Activated B cell treated with CpG ODN at 0.5 μM for 24 hours (primary cell): Measurements from ENCODE around the gene CEP19. TPM values are rescaled to one million over a fixed set of nuclear protein-coding genes. Genes with fewer than 3 reads are reported as not detected.
"Not testable (repeated sequence)": the region's sequence is repeated elsewhere in the genome, so short reads cannot be mapped to it uniquely, and the experiment has no call there.

ENCODE experiments used
- ATAC-seq: fragments of 200-7000 bp; cut with Tn5 transposase; one replicate; pipeline ENCODE4 v1.10.0; 2021; ENCODE audit warnings: low read depth, mild to moderate bottlenecking, moderate library complexity
- CTCF ChIA-PET: fragments of 350-600 bp; sonication (Branson Sonifier 250); formaldehyde crosslinking; loops from one replicate; lab custom pipeline; 2021; ENCODE audit warnings: antibody characterized with exemption; lab: Charles Lee
- POLR2A ChIA-PET: fragments of 350-600 bp; sonication (Branson Sonifier 250); formaldehyde crosslinking; loops from one replicate; lab custom pipeline; 2021; ENCODE audit warnings: antibody characterized with exemption; lab: Charles Lee
- DNase-seq: peaks from one replicate; pipeline ENCODE4 v3.0.0; 2022
- H3K27ac Mint-ChIP-seq: one replicate; pipeline ENCODE4 v1.8.0; 2020; ENCODE audit warnings: mixed read lengths
- H3K27me3 Mint-ChIP-seq: one replicate; pipeline ENCODE4 v1.8.0; 2021; ENCODE audit warnings: mixed read lengths
- H3K36me3 Mint-ChIP-seq: one replicate; pipeline ENCODE4 v1.8.0; 2021; ENCODE audit warnings: low read depth, mixed read lengths
- H3K4me1 Mint-ChIP-seq: one replicate; pipeline ENCODE4 v1.8.0; 2021; ENCODE audit warnings: mixed read lengths
- H3K4me3 Mint-ChIP-seq: one replicate; pipeline ENCODE4 v1.8.0; 2020; ENCODE audit warnings: mild to moderate bottlenecking, mixed read lengths
- H3K9me3 Mint-ChIP-seq: one replicate; pipeline ENCODE4 v1.8.0; 2020; ENCODE audit warnings: mixed read lengths
- CTCF ChIP-seq: fragments of 200-600 bp; IDR thresholded peaks from one replicate; pipeline ENCODE4 v1.8.0; 2022; ENCODE audit warnings: antibody characterized with exemption, mild to moderate bottlenecking
- intact Hi-C: fragments of 100-400 bp; cut with micrococcal nuclease; formaldehyde crosslinking; loops from one replicate; pipeline ENCODE4 v1.15.1; 2024
- total RNA-seq: library from RNA; stranded (reverse); gene quantifications from 2 replicates; pipeline ENCODE4 v1.2.3, GENCODE V29; 2022

CEP19 gene
- total RNA-seq, 1 donor from 2014 or later: 4.1 TPM

- Mint-ChIP-seq H3K27ac (no peak overlapping the region), H3K36me3 (peaks cover 34% of the 10 kb centered on the region), H3K4me1 (no peaks in the 10 kb centered on the region), H3K27me3 (no peaks in the 10 kb centered on the region), H3K4me3 (no peak overlapping the region), H3K9me3 (no peaks in the 10 kb centered on the region)
- TF ChIP-seq CTCF: no peak
- intact Hi-C loops: no loop called here
- ChIA-PET CTCF (interaction anchor here (0.8 kb wide), 1 partner anchor 15 kb away, joined by 3 read pairs; the partner anchor contains the start of genes CEP19 and PIGX), POLR2A (interaction anchor here (1.4 kb wide), 1 partner anchor 13 kb away, joined by 5 read pairs; the partner anchor contains the start of gene PAK2)
- ATAC-seq (no peak), DNase-seq (no peak)
Observed at GRCh38 chr3:196726788-196727675, 15.0 kb upstream of the CEP19 start.

DNA sequence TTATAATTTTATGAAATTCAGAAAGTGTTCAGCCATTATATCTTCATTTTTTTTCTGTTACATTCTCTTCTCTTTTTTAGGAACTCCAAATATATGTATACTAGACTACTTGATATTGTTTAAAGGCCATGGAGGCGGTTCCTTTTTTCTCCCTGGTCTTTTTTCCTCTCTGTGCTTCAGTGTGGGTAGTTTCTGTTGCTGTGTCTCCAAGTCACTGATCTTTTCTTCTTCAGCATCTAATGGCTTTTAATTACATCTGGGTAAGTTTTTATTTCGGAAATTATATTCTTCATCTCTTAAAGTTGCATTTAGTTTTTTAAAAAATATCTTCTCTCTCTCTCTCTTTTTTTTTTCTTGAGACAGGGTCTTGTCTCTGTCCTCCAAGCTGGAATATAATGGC lies 9.0 kb upstream of the CEP19 start:
- ATAC-seq: no peak
- no peaks in the 10 kb centered on the region for H3K9me3 Mint-ChIP-seq
- intact Hi-C loops: no loop called here
- peaks cover 36% of the 10 kb centered on the region for H3K36me3 Mint-ChIP-seq
- H3K4me1 Mint-ChIP-seq: peaks cover 3% of the 10 kb centered on the region
- H3K4me3 Mint-ChIP-seq: no peak overlapping the region
- CTCF ChIA-PET: no interaction called here
- no peak for DNase-seq
- no peak overlapping the region for H3K27ac Mint-ChIP-seq
- POLR2A ChIA-PET: no interaction called here
- H3K27me3 Mint-ChIP-seq: no peaks in the 10 kb centered on the region
- no peak for TF ChIP-seq CTCF

DNA sequence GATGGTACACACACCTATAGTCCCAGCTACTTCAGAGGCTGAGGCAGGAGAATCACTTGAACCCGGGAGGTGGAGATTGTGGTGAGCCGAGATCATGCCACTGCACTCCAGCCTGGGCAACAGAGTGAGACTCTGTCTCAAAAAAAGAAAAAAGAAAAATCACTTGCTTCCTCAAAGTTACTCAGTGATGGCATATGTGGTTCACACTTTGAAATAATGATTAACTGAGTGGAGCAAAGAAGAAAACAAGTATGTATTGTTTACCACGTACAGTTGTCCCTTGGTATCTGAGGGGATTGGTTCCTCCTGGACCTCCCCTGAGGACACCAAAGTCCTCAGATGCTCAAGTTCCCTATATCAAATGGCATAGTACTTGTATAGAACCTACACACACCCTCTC lies 5.1 kb upstream of the CEP19 start:
- H3K4me3 Mint-ChIP-seq, CTCF ChIA-PET, H3K9me3 Mint-ChIP-seq, ATAC-seq, DNase-seq, H3K27me3 Mint-ChIP-seq, H3K27ac Mint-ChIP-seq: not testable (repeated sequence)
- Mint-ChIP-seq H3K36me3 (peaks cover 22% of the 10 kb centered on the region), H3K4me1 (peaks cover 14% of the 10 kb centered on the region)
- POLR2A ChIA-PET: interaction anchor here (1.1 kb wide), 1 partner anchor 22 kb away, joined by 4 read pairs; the partner anchor contains the start of gene PAK2
- intact Hi-C loops: loop anchor here (10.0 kb wide), 1 partner anchor 248 kb away; the partner anchor contains the start of gene PIGZ

DNA sequence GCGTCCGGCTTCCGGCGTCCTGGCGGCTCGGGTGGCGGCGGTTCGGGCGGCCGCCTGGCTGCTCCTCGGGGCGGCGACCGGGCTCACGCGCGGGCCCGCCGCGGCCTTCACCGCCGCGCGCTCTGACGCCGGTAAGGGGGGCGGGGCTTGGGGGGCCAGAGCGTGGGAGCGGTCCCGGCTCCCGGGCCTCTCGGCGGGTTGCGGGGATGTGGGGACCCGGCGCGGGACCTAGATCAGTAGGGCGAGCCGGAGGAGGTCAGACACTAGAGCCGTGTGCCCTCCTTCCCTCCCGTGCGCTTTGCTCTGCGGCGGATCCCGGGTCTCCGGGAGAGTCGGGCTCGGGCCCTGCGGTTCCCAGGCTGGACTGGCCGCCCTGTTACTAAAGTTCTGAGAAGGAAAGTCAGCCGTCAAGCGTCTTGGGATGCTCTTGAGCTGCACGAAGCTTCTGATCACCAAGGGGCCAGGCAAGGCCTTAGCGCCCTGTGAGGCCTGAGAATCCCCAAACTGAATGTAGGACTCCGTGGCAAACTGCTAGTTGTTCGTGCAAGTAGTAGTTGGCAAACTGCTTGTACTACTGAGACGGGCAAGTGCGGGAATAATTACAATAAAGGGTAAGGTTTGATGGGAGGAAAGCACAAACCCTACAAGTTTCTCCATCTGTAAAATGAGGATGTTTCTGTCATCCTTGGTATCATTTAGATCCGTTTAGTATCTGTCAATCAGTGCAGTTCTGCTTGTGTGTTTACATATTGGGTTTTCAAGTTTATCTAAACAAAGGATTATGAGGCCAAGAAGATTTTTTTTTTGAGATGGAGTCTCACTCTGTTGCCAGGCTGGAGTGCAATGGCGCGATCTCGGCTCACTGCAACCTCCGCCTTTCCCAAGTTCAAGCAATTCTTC lies 714 bp upstream of the CEP19 start:
- CTCF ChIA-PET: interaction anchor here (0.8 to 1.0 kb wide), 2 partner anchors 14 to 103 kb away, joined by 3 to 5 read pairs; no protein-coding TSS in a partner anchor
- DNase-seq: no peak

More for the DNA sequence above, 714 bp upstream of the CEP19 start:
- peak overlapping the region; percentile 84 for H3K4me3 Mint-ChIP-seq
- no peaks in the 10 kb centered on the region for H3K9me3 Mint-ChIP-seq
- H3K36me3 Mint-ChIP-seq: peaks cover 7% of the 10 kb centered on the region
- ATAC-seq: peak; percentile 56
- POLR2A ChIA-PET: interaction anchor here (0.6 to 2.9 kb wide), 19 partner anchors 20 to 310 kb away, joined by 3 to 44 read pairs (median 6); partner anchors contain the start of genes FBXO45, NRROS, PAK2 and SENP5
- peak overlapping the region; percentile 84 for H3K27ac Mint-ChIP-seq
- no peak for TF ChIP-seq CTCF
- H3K4me1 Mint-ChIP-seq: peaks cover 24% of the 10 kb centered on the region
- intact Hi-C loops: loop anchor here (1.0 to 10.0 kb wide), 7 partner anchors 27 to 252 kb away; partner anchors contain the start of genes FBXO45, PAK2, PIGZ and RNF168
- H3K27me3 Mint-ChIP-seq: no peaks in the 10 kb centered on the region
